Caco-2 (cell line): ENCODE measurements around the gene VSIR. TPM values are rescaled to one million over a fixed set of nuclear protein-coding genes. Genes with fewer than 3 reads are reported as not detected.

Source experiments
- BruUV-seq: library from RNA; stranded (reverse); fragments of 400-500 nt; replicated peaks from 2 replicates; lab custom pipeline; 2021; lab: Mats Ljungman, UMichigan
- CTCF ChIA-PET: fragments of 300-600 bp; sonication (Branson Sonifier 250); formaldehyde crosslinking; loops from one replicate; lab custom pipeline; 2022; ENCODE audit warnings: antibody characterized with exemption; lab: Charles Lee
- POLR2A ChIA-PET: fragments of 300-600 bp; sonication (Branson Sonifier 250); formaldehyde crosslinking; loops from one replicate; lab custom pipeline; 2022; ENCODE audit warnings: antibody characterized with exemption; lab: Charles Lee
- DNase-seq, 2 experiments: peaks; one replicate each; pipeline versions ENCODE4 v3.0.0 to v3.0.0-alpha.2; 2020 to 2022
- H3K27me3 ChIP-seq: replicated peaks from 2 replicates; pipeline ENCODE4 v1.6.0; 2011; ENCODE audit warnings: low read length; ENCODE audit not compliant: control insufficient read depth, insufficient read depth
- H3K36me3 ChIP-seq: 2 replicates; pipeline ENCODE4 v1.5.1; 2011; ENCODE audit warnings: low read length; ENCODE audit not compliant: control insufficient read depth, insufficient read depth
- H3K4me1 ChIP-seq: fragments of 250-450 bp; sonication (Bioruptor Pico); 2 replicates; pipeline ENCODE4 v1.5.1; 2020; ENCODE audit warnings: mild to moderate bottlenecking
- H3K4me3 ChIP-seq: 2 replicates; pipeline ENCODE4 v1.5.1; 2011; ENCODE audit warnings: low read depth, mild to moderate bottlenecking, control low read depth, low read length
- H3K9me3 ChIP-seq: fragments of 250-450 bp; sonication (Bioruptor Pico); 2 replicates; pipeline ENCODE4 v1.5.1; 2020; ENCODE audit warnings: mild to moderate bottlenecking, moderate library complexity
- H3K27ac Mint-ChIP-seq: one replicate; pipeline ENCODE4 v1.8.0; 2022; ENCODE audit warnings: mixed read lengths; ENCODE audit not compliant: unreplicated experiment
- H3K27me3 Mint-ChIP-seq: one replicate; pipeline ENCODE4 v1.8.0; 2022; ENCODE audit warnings: mixed read lengths; ENCODE audit not compliant: insufficient read depth, unreplicated experiment
- H3K36me3 Mint-ChIP-seq: one replicate; pipeline ENCODE4 v1.8.0; 2022; ENCODE audit warnings: mild to moderate bottlenecking, mixed read lengths; ENCODE audit not compliant: insufficient read depth, unreplicated experiment
- H3K4me1 Mint-ChIP-seq: one replicate; pipeline ENCODE4 v1.8.0; 2022; ENCODE audit warnings: low read depth, mixed read lengths; ENCODE audit not compliant: unreplicated experiment
- H3K4me3 Mint-ChIP-seq: one replicate; pipeline ENCODE4 v1.8.0; 2022; ENCODE audit warnings: mild to moderate bottlenecking, moderate library complexity, mixed read lengths; ENCODE audit not compliant: unreplicated experiment
- H3K9me3 Mint-ChIP-seq: one replicate; pipeline ENCODE4 v1.8.0; 2022; ENCODE audit warnings: mixed read lengths; ENCODE audit not compliant: unreplicated experiment
- intact Hi-C: fragments of 100-400 bp; cut with micrococcal nuclease; formaldehyde crosslinking; loops from one replicate; pipeline ENCODE4 v1.10.0; 2022; ENCODE audit not compliant: unreplicated experiment
- total RNA-seq: library from RNA; stranded (reverse); gene quantifications from 2 replicates; pipeline ENCODE4 v1.2.3, GENCODE V29; 2022
- TF ChIP-seq, protein P1 (sequence below), 2 experiments: fragments of 200-600 bp in 1 of 2; IDR thresholded peaks; 1 replicate in 1 of 2; 2 replicates in 1 of 2; pipeline versions ENCODE4 v1.5.1 to v1.8.0; 2011 to 2022; ENCODE audit warnings: antibody characterized with exemption in 1 of 2, control low read depth in 1 of 2, inconsistent platforms in 1 of 2, low read depth in 1 of 2, low read length in 1 of 2, mild to moderate bottlenecking in 1 of 2, moderate library complexity in 1 of 2; ENCODE audit not compliant: insufficient read depth in 1 of 2, severe bottlenecking in 1 of 2, unreplicated experiment in 1 of 2

VSIR gene
- total RNA-seq, 1 experiment from 2014 or later, result 44.0 TPM

DNA sequence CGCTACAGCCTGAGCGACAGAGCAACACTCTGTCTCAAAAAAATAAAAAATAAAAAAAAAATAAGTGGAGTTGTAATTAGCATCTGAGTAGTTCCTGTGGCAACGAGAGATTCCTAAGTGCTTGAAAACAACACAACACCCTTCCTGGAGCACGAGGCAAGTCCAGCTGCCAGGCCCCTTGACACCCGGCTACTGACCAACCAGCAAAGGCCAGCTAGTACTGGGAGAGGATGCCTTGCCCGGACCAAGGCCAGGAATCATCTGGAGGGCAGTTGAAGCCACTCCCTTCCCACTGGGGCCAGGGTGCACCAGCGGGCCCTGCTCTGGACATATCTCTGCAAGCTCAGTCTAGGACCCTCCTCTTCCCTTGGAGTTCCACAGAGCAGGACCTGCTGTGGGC lies 54.3 kb downstream of the VSIR start:
- TF ChIP-seq, protein P1, sequence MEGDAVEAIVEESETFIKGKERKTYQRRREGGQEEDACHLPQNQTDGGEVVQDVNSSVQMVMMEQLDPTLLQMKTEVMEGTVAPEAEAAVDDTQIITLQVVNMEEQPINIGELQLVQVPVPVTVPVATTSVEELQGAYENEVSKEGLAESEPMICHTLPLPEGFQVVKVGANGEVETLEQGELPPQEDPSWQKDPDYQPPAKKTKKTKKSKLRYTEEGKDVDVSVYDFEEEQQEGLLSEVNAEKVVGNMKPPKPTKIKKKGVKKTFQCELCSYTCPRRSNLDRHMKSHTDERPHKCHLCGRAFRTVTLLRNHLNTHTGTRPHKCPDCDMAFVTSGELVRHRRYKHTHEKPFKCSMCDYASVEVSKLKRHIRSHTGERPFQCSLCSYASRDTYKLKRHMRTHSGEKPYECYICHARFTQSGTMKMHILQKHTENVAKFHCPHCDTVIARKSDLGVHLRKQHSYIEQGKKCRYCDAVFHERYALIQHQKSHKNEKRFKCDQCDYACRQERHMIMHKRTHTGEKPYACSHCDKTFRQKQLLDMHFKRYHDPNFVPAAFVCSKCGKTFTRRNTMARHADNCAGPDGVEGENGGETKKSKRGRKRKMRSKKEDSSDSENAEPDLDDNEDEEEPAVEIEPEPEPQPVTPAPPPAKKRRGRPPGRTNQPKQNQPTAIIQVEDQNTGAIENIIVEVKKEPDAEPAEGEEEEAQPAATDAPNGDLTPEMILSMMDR (IDR thresholded peaks at IDR 0.05; ENCODE audit: insufficient read depth in 1 of 2, low read depth in 1 of 2, low read length in 1 of 2, severe bottlenecking in 1 of 2, unreplicated experiment in 1 of 2), result no peak
- H3K36me3 Mint-ChIP-seq, result no peaks in the 10 kb centered on the region
- Histone ChIP-seq H3K36me3 (no peaks in the 10 kb centered on the region), H3K4me3 (no peak overlapping the region), H3K9me3 (no peaks in the 10 kb centered on the region), H3K27me3 (0 out of 2 replicates have a peak, but pooled peaks cover 1% of the 10 kb centered on the region), H3K4me1 (peaks cover 3% of the 10 kb centered on the region)
- H3K27me3 Mint-ChIP-seq, result no peaks in the 10 kb centered on the region
- ChIA-PET POLR2A (no interaction called here), CTCF (interaction anchor here (0.8 to 1.8 kb wide), 4 partner anchors 11 to 54 kb away, joined by 3 to 6 read pairs (median 5); partner anchors contain the start of gene VSIR)
- no peak for DNase-seq
- intact Hi-C loops, result no loop called here
- H3K27ac Mint-ChIP-seq, result no peak overlapping the region
- BruUV-seq, result no TSS peak
- H3K9me3 Mint-ChIP-seq, result peaks cover 8% of the 10 kb centered on the region
- H3K4me3 Mint-ChIP-seq, result no peak overlapping the region
- H3K4me1 Mint-ChIP-seq, result no peaks in the 10 kb centered on the region

DNA sequence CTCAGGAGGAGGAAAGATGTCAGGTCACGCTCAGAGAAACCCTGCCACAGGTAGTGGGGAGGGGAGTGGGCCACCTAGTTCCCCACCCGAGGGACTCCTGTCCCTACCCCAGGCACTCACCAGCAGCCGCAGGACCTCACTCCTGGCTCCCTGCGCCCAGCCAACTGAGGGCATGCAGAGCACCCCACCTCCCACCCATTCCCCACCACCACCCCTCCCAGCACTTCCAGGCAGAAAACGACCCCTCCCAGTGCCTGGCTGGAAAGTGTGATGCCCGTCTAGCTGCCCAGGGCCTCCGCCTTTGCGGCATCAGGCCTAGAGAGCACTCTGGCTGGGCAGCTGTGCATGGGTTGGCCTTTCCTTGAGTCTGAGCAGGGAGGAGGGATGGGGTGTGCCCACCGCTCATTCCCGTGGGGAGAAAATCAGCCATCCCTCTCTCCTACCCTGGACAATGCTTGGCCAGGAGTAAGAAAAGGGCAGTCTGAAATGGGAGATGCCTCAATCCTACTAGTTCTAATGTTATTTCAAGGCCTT lies 55.1 kb downstream of the VSIR start:
- no peak for DNase-seq
- ChIA-PET POLR2A (no interaction called here), CTCF (interaction anchor here (1.8 kb wide), 1 partner anchor 22 kb away, joined by 6 read pairs; no protein-coding TSS in a partner anchor)
- intact Hi-C loops, result no loop called here
- no TSS peak for BruUV-seq
- Mint-ChIP-seq H3K4me1 (no peaks in the 10 kb centered on the region), H3K36me3 (no peaks in the 10 kb centered on the region), H3K27me3 (no peaks in the 10 kb centered on the region), H3K27ac (no peak overlapping the region), H3K9me3 (peaks cover 8% of the 10 kb centered on the region), H3K4me3 (no peak overlapping the region)
- Histone ChIP-seq H3K27me3 (0 out of 2 replicates have a peak, but pooled peaks cover 1% of the 10 kb centered on the region), H3K9me3 (no peaks in the 10 kb centered on the region), H3K4me3 (no peak overlapping the region), H3K4me1 (peaks cover 10% of the 10 kb centered on the region), H3K36me3 (no peaks in the 10 kb centered on the region)
- TF ChIP-seq, protein P1 (IDR thresholded peaks at IDR 0.05; ENCODE audit: insufficient read depth in 1 of 2, low read depth in 1 of 2, low read length in 1 of 2, severe bottlenecking in 1 of 2, unreplicated experiment in 1 of 2), result no peak

DNA sequence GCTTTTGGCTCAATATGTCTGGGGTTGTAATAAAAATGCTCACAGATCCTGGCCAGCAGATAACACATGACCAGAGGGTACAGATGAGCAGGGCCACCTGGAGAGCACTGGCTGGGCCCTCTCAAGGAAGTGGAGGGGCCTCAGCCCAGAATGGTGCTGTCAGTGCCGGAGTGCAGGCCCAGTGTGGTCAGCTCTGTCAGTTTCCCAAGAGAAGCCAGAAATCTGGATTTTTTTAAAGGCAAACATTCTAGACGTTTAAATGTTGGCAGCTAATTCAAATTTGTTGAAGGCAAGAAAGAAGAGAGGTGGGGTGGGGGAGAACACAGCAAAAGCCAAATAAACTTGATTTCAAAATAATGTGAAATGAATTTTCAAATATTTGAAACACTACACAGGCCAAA lies 55.8 kb downstream of the VSIR start:
- Mint-ChIP-seq H3K9me3 (peaks cover 4% of the 10 kb centered on the region), H3K27ac (no peak overlapping the region), H3K36me3 (no peaks in the 10 kb centered on the region), H3K4me1 (no peaks in the 10 kb centered on the region), H3K27me3 (no peaks in the 10 kb centered on the region), H3K4me3 (no peak overlapping the region)
- 0 out of 2 replicates have a peak, but pooled peaks cover 1% of the 10 kb centered on the region for H3K27me3 ChIP-seq
- H3K9me3 ChIP-seq, result no peaks in the 10 kb centered on the region
- BruUV-seq, result no TSS peak
- CTCF ChIA-PET, result interaction anchor here (1.8 kb wide), 1 partner anchor 21 kb away, joined by 6 read pairs; no protein-coding TSS in a partner anchor
- H3K4me1 ChIP-seq, result peaks cover 10% of the 10 kb centered on the region
- no peaks in the 10 kb centered on the region for H3K36me3 ChIP-seq
- POLR2A ChIA-PET, result no interaction called here
- intact Hi-C loops, result no loop called here
- TF ChIP-seq, protein P1 (IDR thresholded peaks at IDR 0.05; ENCODE audit: insufficient read depth in 1 of 2, low read depth in 1 of 2, low read length in 1 of 2, severe bottlenecking in 1 of 2, unreplicated experiment in 1 of 2), result no peak
- no peak for DNase-seq
- H3K4me3 ChIP-seq, result no peak overlapping the region
